ENCODE data around the gene ELMO1. TPM values are rescaled to one million over a fixed set of nuclear protein-coding genes. Genes with fewer than 3 reads are reported as not detected.

Gene ELMO1
- polyA plus RNA-seq, 1 donor (not counting 4 experiments of a cell fraction or from before 2014, with no cell fraction given), result not detected

DNA sequence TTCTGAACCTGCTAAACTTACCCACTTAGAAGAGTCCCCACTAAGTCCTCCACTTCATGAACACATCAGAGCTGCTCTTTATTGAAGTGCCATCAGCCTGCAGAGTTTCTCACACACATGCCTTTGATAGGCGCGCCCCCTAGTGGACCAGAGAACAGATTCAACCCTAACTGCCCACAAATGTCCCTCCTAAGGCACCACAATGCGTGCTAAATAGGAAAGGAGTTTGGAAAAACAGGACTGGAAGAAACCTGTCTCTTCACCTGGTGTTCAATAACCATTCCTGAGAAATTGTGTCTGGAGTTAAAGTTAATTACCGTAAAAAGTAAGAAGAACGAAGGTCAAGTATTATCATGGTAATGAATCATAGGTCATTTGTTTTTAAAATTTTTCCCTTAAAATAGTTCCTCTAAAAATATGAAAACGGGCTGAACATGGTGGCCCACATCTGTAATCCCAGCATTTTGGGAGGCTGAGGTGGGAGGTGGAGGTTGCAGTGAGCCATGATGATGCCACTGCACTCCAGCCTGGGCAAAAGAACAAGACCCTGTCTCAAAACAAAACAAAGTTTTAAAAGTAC, 249.7 kb downstream of the ELMO1 start:
- Histone ChIP-seq H3K27me3 (ENCODE audit: control insufficient read depth, extremely low read depth, insufficient read depth, low read length) (no peaks in the 10 kb centered on the region), H3K79me2 (ENCODE audit: control insufficient read depth, insufficient read depth, low read length) (no peaks in the 10 kb centered on the region), H3K9me3 (ENCODE audit: control insufficient read depth, low read depth, low read length) (no peaks in the 10 kb centered on the region), H4K20me1 (ENCODE audit: control insufficient read depth, extremely low read depth, insufficient read depth, low read length) (no peaks in the 10 kb centered on the region), H3K27ac (ENCODE audit: control insufficient read depth, insufficient read depth, low read length) (no peak overlapping the region), H3K4me2 (ENCODE audit: control insufficient read depth, extremely low read depth, insufficient read depth, low read depth, low read length) (no peak overlapping the region), H3K9me1 (ENCODE audit: control insufficient read depth, extremely low read depth, insufficient read depth, low read length) (no peaks in the 10 kb centered on the region), H3K4me1 (ENCODE audit: control insufficient read depth, extremely low read depth, insufficient read depth, low read length) (no peaks in the 10 kb centered on the region), H3K4me3 (ENCODE audit: control insufficient read depth in 2 of 3, extremely low read depth in 1 of 3, insufficient read depth in 2 of 3, low read depth in 1 of 3, low read length in 3 of 3) (no peak overlapping the region), H3K9ac (ENCODE audit: control insufficient read depth, extremely low read depth, insufficient read depth, low read length) (no peak overlapping the region), H2AFZ (ENCODE audit: control insufficient read depth, low read length) (no peak overlapping the region), H3K36me3 (ENCODE audit: control insufficient read depth in 2 of 2, extremely low read depth in 1 of 2, insufficient read depth in 2 of 2, low read length in 2 of 2) (no peaks in the 10 kb centered on the region)
- DNase-seq (ENCODE audit: low read depth, low spot score) (peak; percentile 28), FAIRE-seq (peak; percentile 62)
- TF ChIP-seq, protein P1, sequence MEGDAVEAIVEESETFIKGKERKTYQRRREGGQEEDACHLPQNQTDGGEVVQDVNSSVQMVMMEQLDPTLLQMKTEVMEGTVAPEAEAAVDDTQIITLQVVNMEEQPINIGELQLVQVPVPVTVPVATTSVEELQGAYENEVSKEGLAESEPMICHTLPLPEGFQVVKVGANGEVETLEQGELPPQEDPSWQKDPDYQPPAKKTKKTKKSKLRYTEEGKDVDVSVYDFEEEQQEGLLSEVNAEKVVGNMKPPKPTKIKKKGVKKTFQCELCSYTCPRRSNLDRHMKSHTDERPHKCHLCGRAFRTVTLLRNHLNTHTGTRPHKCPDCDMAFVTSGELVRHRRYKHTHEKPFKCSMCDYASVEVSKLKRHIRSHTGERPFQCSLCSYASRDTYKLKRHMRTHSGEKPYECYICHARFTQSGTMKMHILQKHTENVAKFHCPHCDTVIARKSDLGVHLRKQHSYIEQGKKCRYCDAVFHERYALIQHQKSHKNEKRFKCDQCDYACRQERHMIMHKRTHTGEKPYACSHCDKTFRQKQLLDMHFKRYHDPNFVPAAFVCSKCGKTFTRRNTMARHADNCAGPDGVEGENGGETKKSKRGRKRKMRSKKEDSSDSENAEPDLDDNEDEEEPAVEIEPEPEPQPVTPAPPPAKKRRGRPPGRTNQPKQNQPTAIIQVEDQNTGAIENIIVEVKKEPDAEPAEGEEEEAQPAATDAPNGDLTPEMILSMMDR (optimal IDR thresholded peaks at IDR 0.05 in 1 of 3, IDR thresholded peaks at IDR 0.05 in 1 of 3, conservative IDR thresholded peaks at IDR 0.05 in 1 of 3; ENCODE audit: extremely low read depth in 1 of 3, insufficient read depth in 2 of 3, low read length in 3 of 3), result peak; percentile 82 to 89 (median 86)
- TF ChIP-seq EZH2 (IDR thresholded peaks at IDR 0.05; ENCODE audit: low read length), result no peak
- dilution Hi-C loops (cut with MboI; ENCODE audit: extremely low pct_ligation_motif_present, low sequenced_read_pairs), result loop anchor here (25.0 kb wide), 1 partner anchor 212 kb away; no protein-coding TSS in a partner anchor

DNA sequence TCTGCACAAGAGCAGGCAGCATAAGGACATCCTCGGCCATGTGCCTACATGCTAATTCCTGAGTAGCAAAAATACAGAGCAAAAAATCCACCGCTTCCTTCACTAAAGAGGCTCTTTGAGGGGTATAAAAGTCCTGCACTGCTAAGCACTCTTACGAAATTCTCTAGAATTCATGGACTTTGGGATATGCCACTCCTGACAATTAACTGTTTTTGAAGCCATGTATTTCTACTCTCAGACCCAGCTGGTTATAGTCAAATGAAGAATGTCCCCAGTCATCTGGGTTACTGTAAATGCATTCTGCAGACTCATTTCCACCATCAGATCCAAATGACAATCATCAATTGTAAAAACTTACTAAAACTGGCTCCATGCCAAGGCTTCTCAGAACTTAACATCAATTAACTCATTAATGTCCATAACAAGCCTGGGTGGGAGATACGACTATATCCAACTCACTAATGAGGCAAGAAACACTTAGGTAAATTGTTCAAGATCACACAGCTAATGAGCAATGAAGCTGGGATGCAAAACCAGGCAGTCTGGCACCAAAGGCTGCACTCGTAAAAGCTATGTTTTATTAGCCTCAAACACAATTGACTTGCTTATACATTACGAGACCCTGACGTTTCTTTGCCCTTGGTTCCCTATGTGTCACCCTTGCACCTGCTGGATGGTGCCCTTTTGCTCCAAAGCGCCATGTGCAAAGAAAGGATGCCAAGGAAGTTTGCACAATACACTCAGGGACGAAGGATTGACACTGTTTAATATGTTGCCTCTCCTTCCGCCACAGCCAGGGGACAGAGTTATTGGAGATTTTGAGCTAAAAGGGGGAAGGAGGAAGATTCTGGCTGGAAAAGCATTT, 250.4 kb downstream of the ELMO1 start:
- Histone ChIP-seq H3K9me3 (ENCODE audit: control insufficient read depth, low read depth, low read length) (no peaks in the 10 kb centered on the region), H3K9ac (ENCODE audit: control insufficient read depth, extremely low read depth, insufficient read depth, low read length) (no peak overlapping the region), H3K4me1 (ENCODE audit: control insufficient read depth, extremely low read depth, insufficient read depth, low read length) (no peaks in the 10 kb centered on the region), H3K9me1 (ENCODE audit: control insufficient read depth, extremely low read depth, insufficient read depth, low read length) (no peaks in the 10 kb centered on the region), H2AFZ (ENCODE audit: control insufficient read depth, low read length) (no peak overlapping the region), H3K27ac (ENCODE audit: control insufficient read depth, insufficient read depth, low read length) (no peak overlapping the region), H4K20me1 (ENCODE audit: control insufficient read depth, extremely low read depth, insufficient read depth, low read length) (no peaks in the 10 kb centered on the region), H3K36me3 (ENCODE audit: control insufficient read depth in 2 of 2, extremely low read depth in 1 of 2, insufficient read depth in 2 of 2, low read length in 2 of 2) (no peaks in the 10 kb centered on the region), H3K4me3 (ENCODE audit: control insufficient read depth in 2 of 3, extremely low read depth in 1 of 3, insufficient read depth in 2 of 3, low read depth in 1 of 3, low read length in 3 of 3) (no peak overlapping the region), H3K4me2 (ENCODE audit: control insufficient read depth, extremely low read depth, insufficient read depth, low read depth, low read length) (no peak overlapping the region), H3K27me3 (ENCODE audit: control insufficient read depth, extremely low read depth, insufficient read depth, low read length) (no peaks in the 10 kb centered on the region), H3K79me2 (ENCODE audit: control insufficient read depth, insufficient read depth, low read length) (no peaks in the 10 kb centered on the region)
- DNase-seq (ENCODE audit: low read depth, low spot score) (no peak), FAIRE-seq (no peak)
- TF ChIP-seq EZH2 (IDR thresholded peaks at IDR 0.05; ENCODE audit: low read length), result no peak
- TF ChIP-seq, protein P1 (optimal IDR thresholded peaks at IDR 0.05 in 1 of 3, IDR thresholded peaks at IDR 0.05 in 1 of 3, conservative IDR thresholded peaks at IDR 0.05 in 1 of 3; ENCODE audit: extremely low read depth in 1 of 3, insufficient read depth in 2 of 3, low read length in 3 of 3), result no peak
- dilution Hi-C loops (cut with MboI; ENCODE audit: extremely low pct_ligation_motif_present, low sequenced_read_pairs), result loop anchor here (25.0 kb wide), 1 partner anchor 211 kb away; no protein-coding TSS in a partner anchor

Measured in keratinocyte (primary cell).